Mesendoderm (in vitro differentiated cells): Measurements from ENCODE around the gene PDGFB.

ENCODE experiments used
- DNase-seq: peaks from one replicate; pipeline ENCODE4 v3.0.0; 2013
- H2AK5ac ChIP-seq: 2 replicates; pipeline ENCODE4 v1.6.1; 2013; ENCODE audit warnings: low read length, inconsistent platforms
- H2BK120ac ChIP-seq: 2 replicates; pipeline ENCODE4 v1.6.1; 2013; ENCODE audit warnings: low read depth, mild to moderate bottlenecking, low read length, moderate library complexity, mixed read lengths
- H2BK15ac ChIP-seq: replicated peaks from 2 replicates; pipeline ENCODE4 v1.6.1; 2013; ENCODE audit warnings: low read depth, mild to moderate bottlenecking, moderate library complexity
- H2BK5ac ChIP-seq: 2 replicates; pipeline ENCODE4 v1.6.1; 2013; ENCODE audit warnings: low read length, inconsistent platforms
- H3K18ac ChIP-seq: 2 replicates; pipeline ENCODE4 v1.6.1; 2013; ENCODE audit warnings: mild to moderate bottlenecking, low read length, mixed read lengths
- H3K23ac ChIP-seq: one replicate; pipeline ENCODE4 v1.6.1; 2013; ENCODE audit warnings: low read length
- H3K27ac ChIP-seq: 2 replicates; pipeline ENCODE4 v1.5.1; 2013; ENCODE audit warnings: low read depth, mild to moderate bottlenecking, inconsistent platforms, low read length, moderate library complexity
- H3K27me3 ChIP-seq: 2 replicates; pipeline ENCODE4 v1.6.1; 2013; ENCODE audit warnings: low read length, control low read depth, mild to moderate bottlenecking, inconsistent platforms; ENCODE audit not compliant: insufficient read depth, poor library complexity
- H3K36me3 ChIP-seq: 2 replicates; pipeline ENCODE4 v1.6.1; 2013; ENCODE audit warnings: low read length, inconsistent platforms; ENCODE audit not compliant: control insufficient read depth, insufficient read depth
- H3K4ac ChIP-seq: one replicate; pipeline ENCODE4 v1.6.1; 2013; ENCODE audit warnings: low read depth, mild to moderate bottlenecking, low read length, moderate library complexity
- H3K4me1 ChIP-seq: 2 replicates; pipeline ENCODE4 v1.6.1; 2013; ENCODE audit warnings: low read depth, low read length, inconsistent platforms; ENCODE audit not compliant: control insufficient read depth
- H3K4me2 ChIP-seq: 2 replicates; pipeline ENCODE4 v1.6.1; 2013; ENCODE audit warnings: low read length
- H3K4me3 ChIP-seq: 2 replicates; pipeline ENCODE4 v1.5.1; 2013; ENCODE audit warnings: mild to moderate bottlenecking, low read length
- H3K56ac ChIP-seq: one replicate; pipeline ENCODE4 v1.6.1; 2013; ENCODE audit warnings: low read length
- H3K79me1 ChIP-seq: 2 replicates; pipeline ENCODE4 v1.6.1; 2013; ENCODE audit warnings: low read length, inconsistent platforms
- H3K79me2 ChIP-seq: 2 replicates; pipeline ENCODE4 v1.6.1; 2013; ENCODE audit warnings: mild to moderate bottlenecking, low read length; ENCODE audit not compliant: control insufficient read depth, insufficient read depth
- H3K9ac ChIP-seq: 2 replicates; pipeline ENCODE4 v1.6.1; 2013; ENCODE audit warnings: low read length, inconsistent platforms
- H4K5ac ChIP-seq: one replicate; pipeline ENCODE4 v1.6.1; 2013; ENCODE audit warnings: low read length
- H4K8ac ChIP-seq: one replicate; pipeline ENCODE4 v1.6.1; 2013; ENCODE audit warnings: low read depth, mild to moderate bottlenecking, control low read depth, low read length, moderate library complexity
- WGBS: extraction: QIAGEN DNeasy Blood & Tissue Kit; methylation state at CpG from one replicate; pipeline ENCODE4 v1.1.7; 2013; ENCODE audit warnings: low lambda C conversion rate, missing lambda C conversion rate; ENCODE audit not compliant: insufficient coverage; ENCODE audit errors: extremely low coverage; 5-methylcytosine and 5-hydroxymethylcytosine counted together

Gene PDGFB

DNA sequence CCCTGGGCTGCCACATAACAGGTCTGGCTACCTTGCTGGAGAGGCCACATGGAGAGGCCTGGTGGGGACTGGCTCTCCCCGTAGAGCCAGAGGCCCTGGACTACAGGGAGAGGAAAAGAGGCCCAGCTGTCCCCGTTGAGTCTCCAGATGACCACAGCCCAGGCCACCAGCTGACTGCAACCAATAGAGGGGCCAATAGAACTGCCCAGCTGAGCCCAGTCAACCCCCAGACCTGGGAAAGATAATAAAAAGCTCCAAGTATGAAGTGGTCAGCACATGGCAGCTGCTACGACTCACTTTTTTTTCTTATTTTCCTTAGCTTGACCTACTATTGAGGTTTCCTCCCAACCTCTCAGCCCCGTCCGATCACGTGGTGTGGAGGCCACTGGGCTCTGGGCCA lies 18.4 kb downstream of the PDGFB start:
- Histone ChIP-seq H4K5ac (no peak overlapping the region), H3K27ac (no peak overlapping the region), H2BK5ac (no peak overlapping the region), H4K8ac (no peak overlapping the region), H3K9ac (no peak overlapping the region), H3K4me1 (peaks cover 8% of the 10 kb centered on the region), H3K4me2 (no peak overlapping the region), H2BK15ac (no peak overlapping the region), H2BK120ac (no peak overlapping the region), H3K79me1 (no peaks in the 10 kb centered on the region), H2AK5ac (no peak overlapping the region), H3K27me3 (no peaks in the 10 kb centered on the region), H3K79me2 (no peaks in the 10 kb centered on the region), H3K56ac (no peak overlapping the region), H3K36me3 (no peaks in the 10 kb centered on the region), H3K4me3 (no peak overlapping the region), H3K4ac (no peak overlapping the region), H3K23ac (no peak overlapping the region), H3K18ac (no peak overlapping the region)
- no CpG with 5 or more reads among the region's 6 CpGs for WGBS
- no peak for DNase-seq

DNA sequence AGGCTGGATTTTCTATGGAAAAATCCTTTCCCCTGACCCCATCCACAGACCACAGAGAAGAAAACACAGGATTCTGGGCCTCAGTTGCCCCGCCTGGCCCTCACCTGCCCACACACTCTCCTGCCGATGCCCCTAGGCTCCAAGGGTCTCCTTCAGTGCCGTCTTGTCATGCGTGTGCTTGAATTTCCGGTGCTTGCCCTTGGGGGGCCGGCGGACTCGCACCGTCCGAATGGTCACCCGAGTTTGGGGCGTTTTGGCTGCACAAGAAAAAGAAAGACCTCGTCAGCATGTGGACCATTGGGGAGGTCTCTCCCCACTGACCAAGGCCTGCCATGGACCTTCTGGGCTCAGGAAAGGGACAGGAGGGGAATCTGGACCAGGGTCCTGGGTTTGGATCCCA lies 19.2 kb downstream of the PDGFB start:
- Histone ChIP-seq H3K27ac (no peak overlapping the region), H2AK5ac (no peak overlapping the region), H3K36me3 (no peaks in the 10 kb centered on the region), H2BK15ac (no peak overlapping the region), H3K9ac (no peak overlapping the region), H3K4me1 (peaks cover 4% of the 10 kb centered on the region), H3K4me3 (no peak overlapping the region), H2BK5ac (no peak overlapping the region), H3K56ac (no peak overlapping the region), H4K5ac (no peak overlapping the region), H3K4me2 (no peak overlapping the region), H2BK120ac (no peak overlapping the region), H3K23ac (no peak overlapping the region), H3K79me1 (no peaks in the 10 kb centered on the region), H3K27me3 (no peaks in the 10 kb centered on the region), H3K79me2 (no peaks in the 10 kb centered on the region), H4K8ac (no peak overlapping the region), H3K4ac (no peak overlapping the region), H3K18ac (no peak overlapping the region)
- WGBS, result no CpG with 5 or more reads among the region's 13 CpGs
- DNase-seq, result no peak

DNA sequence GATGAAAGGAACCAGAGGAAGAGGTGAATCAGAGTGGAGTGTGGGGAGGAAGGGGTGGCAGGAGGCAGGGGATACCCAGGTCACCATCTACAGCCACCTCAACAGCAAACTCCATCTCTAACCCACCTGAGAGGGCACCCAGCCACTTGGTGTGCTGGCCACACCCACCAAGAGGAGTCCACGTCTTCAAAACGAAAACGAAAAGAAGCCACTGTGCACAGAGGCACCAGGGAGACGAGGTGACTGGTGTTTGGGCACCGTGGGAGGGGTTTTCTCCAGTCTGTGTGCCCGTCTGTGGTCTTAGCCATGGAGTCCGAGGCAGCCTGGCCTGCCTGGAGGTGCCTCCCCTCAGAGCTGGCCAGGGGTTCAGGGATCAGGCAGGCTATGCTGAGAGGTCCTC lies 20.2 kb downstream of the PDGFB start:
- no peak overlapping the region for H2BK15ac ChIP-seq
- no peak overlapping the region for H3K27ac ChIP-seq
- no peak overlapping the region for H4K8ac ChIP-seq
- H3K23ac ChIP-seq, result no peak overlapping the region
- no peak overlapping the region for H3K4me3 ChIP-seq
- no peaks in the 10 kb centered on the region for H3K27me3 ChIP-seq
- no peak overlapping the region for H2AK5ac ChIP-seq
- no peak overlapping the region for H3K18ac ChIP-seq
- no peak overlapping the region for H3K9ac ChIP-seq
- H3K4me1 ChIP-seq, result peaks cover 1% of the 10 kb centered on the region
- H3K79me2 ChIP-seq, result no peaks in the 10 kb centered on the region
- no peak overlapping the region for H2BK120ac ChIP-seq
- DNase-seq, result no peak
- no peak overlapping the region for H3K4me2 ChIP-seq
- no peak overlapping the region for H2BK5ac ChIP-seq
- WGBS, result no CpG with 5 or more reads among the region's 7 CpGs
- no peaks in the 10 kb centered on the region for H3K79me1 ChIP-seq
- H4K5ac ChIP-seq, result no peak overlapping the region
- no peaks in the 10 kb centered on the region for H3K36me3 ChIP-seq
- no peak overlapping the region for H3K4ac ChIP-seq
- H3K56ac ChIP-seq, result no peak overlapping the region

DNA sequence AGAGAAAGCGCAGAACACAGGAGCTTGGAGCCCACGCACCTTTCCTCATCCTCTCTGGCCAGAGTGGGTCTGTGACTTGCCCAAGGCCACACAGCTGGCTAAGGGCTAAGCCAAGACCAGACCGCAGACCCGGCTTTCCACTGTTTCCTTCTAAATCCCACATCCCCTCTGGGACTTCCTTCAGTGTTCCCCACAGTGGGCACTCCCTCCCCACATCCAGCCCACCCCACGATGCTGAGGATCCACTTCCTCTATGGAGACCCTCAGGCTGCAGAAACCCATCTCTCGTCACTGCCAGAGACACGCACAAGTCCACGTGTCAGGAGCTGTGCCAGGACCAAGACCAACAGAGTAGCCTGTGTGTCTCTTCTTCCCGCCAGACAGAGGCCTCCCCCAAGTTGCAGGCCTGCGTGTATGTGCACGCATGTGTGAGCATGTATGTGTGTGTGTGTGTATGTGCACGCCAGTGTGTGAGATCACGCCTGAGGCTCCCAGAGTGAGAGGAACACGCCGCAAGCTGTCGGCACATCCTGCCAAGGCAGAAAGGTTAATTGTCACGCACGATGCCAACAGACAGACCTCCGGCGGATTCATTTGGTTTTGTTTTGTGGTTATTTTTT lies 21.6 kb downstream of the PDGFB start:
- no peak overlapping the region for H2BK5ac ChIP-seq
- H3K79me2 ChIP-seq, result no peaks in the 10 kb centered on the region
- no peaks in the 10 kb centered on the region for H3K4me1 ChIP-seq
- no CpG with 5 or more reads among the region's 20 CpGs for WGBS
- no peak overlapping the region for H3K18ac ChIP-seq
- H3K4ac ChIP-seq, result no peak overlapping the region
- DNase-seq, result no peak
- no peak overlapping the region for H4K8ac ChIP-seq
- no peak overlapping the region for H4K5ac ChIP-seq
- no peak overlapping the region for H2AK5ac ChIP-seq
- no peak overlapping the region for H2BK120ac ChIP-seq
- H3K56ac ChIP-seq, result no peak overlapping the region
- no peaks in the 10 kb centered on the region for H3K36me3 ChIP-seq
- H3K23ac ChIP-seq, result no peak overlapping the region
- no peak overlapping the region for H3K4me3 ChIP-seq
- H2BK15ac ChIP-seq, result no peak overlapping the region
- no peak overlapping the region for H3K9ac ChIP-seq
- H3K27me3 ChIP-seq, result no peaks in the 10 kb centered on the region
- H3K4me2 ChIP-seq, result no peak overlapping the region
- no peaks in the 10 kb centered on the region for H3K79me1 ChIP-seq
- no peak overlapping the region for H3K27ac ChIP-seq

DNA sequence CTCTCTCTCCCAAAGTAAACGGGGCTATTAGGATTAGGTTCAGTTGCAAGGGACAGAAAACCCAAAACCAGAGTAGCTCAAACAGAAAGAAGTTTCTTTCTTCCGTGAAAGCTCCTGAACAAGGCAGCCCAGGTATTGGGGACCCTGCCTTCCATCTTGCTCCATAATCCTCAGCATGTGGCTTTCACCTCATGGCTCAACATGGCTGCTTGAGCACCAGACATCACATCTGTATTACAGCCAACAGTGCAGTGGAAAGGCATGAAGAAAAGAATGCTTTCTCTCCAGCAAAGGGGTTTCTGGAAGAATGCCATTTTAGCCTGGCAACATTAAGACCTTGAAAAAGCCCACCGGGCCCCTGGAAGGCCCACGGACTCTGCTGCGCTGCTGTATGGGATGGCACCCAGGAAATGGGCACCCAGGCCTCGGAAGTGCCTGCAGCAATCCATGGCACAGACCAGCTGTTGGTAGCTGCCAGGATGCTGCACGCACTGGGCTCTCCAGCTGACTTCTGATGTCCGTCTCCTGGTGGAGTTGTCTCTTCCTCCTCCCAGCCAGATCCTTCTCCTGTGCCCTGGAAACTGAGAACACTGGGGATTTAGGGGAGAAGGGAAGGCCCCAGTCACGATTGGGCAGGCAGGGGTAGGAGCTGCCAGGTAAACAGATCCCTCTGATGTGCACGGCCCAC lies 22.6 kb downstream of the PDGFB start:
- Histone ChIP-seq H3K79me1 (no peaks in the 10 kb centered on the region), H3K4me2 (no peak overlapping the region), H3K4ac (no peak overlapping the region), H3K4me3 (no peak overlapping the region), H2BK120ac (no peak overlapping the region), H4K8ac (no peak overlapping the region), H3K4me1 (no peaks in the 10 kb centered on the region), H2AK5ac (no peak overlapping the region), H2BK15ac (no peak overlapping the region), H4K5ac (no peak overlapping the region), H3K56ac (no peak overlapping the region), H3K9ac (no peak overlapping the region), H3K36me3 (no peaks in the 10 kb centered on the region), H3K23ac (no peak overlapping the region), H3K27me3 (no peaks in the 10 kb centered on the region), H2BK5ac (no peak overlapping the region), H3K18ac (no peak overlapping the region), H3K27ac (no peak overlapping the region), H3K79me2 (no peaks in the 10 kb centered on the region)
- WGBS, result no CpG with 5 or more reads among the region's 10 CpGs
- no peak for DNase-seq
